GM18867 (cell line): Measurements from ENCODE around the gene RPA3.

Source experiments
- ATAC-seq: cut with Tn5 transposase; IDR thresholded peaks from one replicate; pipeline ENCODE4 v1.9.1; 2021; ENCODE audit warnings: mild to moderate bottlenecking, moderate library complexity; ENCODE audit not compliant: unreplicated experiment

Gene RPA3

DNA sequence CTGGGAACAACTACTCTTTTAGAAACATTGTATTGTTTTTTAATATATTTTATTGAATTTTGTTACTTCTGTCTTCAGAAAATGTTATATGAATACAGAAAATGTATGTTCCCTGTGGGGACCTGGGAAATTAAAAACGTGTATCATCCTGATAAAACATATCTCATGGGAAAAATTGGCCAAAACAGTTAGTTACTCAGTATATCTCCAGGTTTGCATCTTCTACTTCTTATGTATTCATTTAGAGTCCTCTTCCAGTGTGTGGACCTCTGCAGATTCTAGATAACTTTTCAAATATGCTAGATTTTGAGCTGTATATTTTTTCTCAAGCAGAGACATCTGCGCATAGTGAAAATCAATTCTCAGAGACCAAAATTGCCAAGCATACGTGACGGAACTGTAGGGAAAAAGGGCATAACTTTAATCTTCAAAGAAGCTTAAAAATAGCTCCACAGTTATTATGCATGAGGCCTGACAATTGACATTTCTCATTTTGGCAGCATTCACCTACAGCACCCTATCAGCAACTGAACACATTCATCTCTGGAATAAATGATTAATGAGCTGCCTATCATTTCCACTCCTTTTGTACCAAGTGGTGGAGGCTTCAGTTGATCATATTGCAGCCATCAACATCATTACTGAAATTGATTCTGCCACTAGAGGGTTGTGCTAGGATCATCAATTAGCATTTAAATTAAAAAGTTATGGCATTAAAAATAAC lies 104.2 kb downstream of the RPA3 start:
- ATAC-seq, result no peak

DNA sequence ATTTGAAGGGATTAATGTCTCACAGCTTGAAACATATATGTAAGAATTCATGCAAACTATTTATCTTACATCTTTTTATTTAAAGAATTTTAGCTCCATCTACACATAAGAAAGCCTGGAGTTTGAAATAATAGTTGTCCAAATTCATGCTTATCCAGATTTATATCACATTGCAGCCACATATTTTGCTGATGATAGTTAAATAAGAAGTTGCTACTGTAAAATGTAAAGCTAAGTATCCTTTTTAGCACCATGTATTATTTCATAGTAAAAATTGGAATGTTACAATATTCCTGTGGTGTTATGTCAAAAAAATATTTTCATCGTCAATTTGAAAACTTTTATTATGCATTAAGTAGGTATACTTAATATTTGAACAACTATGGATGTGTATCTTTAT lies 105.2 kb downstream of the RPA3 start:
- ATAC-seq, result no peak

DNA sequence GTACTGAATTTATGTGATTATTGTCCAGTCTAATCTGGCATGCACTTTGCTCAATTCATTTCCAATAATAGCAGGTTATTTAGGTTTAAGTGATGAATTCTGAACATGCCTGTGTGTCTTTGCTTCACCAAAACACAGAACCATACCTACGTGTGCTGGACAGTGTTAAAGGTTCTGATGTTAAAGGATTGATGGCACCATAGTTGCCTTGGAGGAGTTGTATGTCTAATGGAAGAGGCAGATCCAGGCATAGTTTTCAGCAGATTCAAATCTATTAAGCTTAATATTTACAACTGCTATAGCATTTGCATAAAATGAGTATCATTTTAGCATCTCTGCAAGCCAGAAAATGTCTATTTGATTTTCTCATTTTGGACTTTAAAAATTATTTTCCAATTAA lies 105.9 kb downstream of the RPA3 start:
- no peak for ATAC-seq

DNA sequence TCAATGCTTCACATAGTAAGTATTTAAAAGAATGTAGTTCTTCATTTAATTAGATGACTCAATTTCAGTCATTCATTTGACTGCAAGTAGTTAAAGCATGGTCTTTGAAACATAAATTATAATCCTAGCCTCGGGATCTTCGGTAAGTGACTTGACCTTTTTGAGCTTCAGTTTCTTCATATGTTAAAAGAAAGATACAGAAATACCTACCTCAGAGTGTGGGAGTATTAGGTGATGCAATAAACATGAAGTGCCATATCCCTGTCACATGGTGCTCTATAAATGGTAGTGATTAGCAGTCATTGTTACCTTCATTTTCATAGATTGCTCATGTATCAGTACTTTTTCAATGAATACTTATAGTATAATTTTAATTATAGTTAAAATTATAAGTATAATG lies 109.1 kb downstream of the RPA3 start:
- ATAC-seq, result no peak

DNA sequence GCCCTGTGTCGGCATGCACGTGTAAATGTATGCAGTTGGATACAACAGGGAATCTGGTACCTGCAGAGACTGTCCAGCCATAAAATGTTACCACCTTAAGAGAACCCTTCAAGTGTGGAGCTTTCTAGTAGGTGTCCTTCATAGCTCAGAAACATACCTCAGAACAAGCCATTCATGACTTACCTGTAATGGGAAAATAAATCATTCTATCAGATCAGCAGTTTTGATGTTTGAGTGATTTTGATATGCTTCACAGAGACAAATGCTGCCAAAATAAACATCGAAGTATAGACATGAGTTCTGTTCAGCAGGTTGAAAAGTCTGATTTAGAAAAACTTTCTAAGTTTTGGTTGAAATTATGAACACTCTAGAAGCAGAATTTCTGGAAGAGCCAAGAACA lies 111.4 kb downstream of the RPA3 start:
- no peak for ATAC-seq

DNA sequence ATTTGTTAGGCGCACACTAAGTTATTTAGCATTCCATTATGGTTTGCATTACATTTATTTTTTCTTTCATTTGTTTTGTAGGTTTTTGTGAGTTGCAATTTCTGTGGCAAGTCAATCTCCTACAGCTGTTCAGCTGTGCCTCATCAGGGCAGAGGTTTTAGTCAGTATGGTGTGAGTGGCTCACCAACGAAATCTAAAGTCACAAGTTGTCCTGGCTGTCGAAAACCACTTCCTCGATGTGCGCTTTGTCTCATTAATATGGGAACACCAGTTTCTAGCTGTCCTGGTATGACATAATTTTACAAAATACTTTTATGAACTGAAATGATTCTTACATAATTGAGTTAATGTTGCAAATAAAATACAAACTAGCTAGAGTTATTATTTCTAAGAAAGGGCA lies 122.2 kb downstream of the RPA3 start:
- no peak for ATAC-seq

DNA sequence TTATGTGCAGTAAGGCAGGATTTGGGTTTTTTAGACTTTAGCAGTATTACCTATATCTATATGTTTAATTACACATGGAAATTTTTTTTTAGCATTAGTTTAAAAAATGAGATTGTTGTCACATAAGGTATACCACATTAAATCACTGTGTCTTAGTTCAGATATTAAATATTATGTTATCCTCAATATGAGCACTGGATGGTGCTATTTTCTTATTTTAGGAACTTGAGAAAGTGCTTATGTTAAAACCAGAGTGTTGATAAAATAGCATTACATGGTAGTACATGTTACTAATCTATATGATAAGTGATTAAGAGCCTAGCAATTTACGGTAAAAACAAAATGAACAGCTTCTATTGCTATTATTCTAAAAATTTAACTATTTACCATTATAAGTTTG lies 123.0 kb downstream of the RPA3 start:
- ATAC-seq, result no peak
